HepG2 (cell line): Measurements from ENCODE around the gene NSMF. TPM values are rescaled to one million over a fixed set of nuclear protein-coding genes. Genes with fewer than 3 reads are reported as not detected.
A peak's percentile ranks its signal among the peaks of the same experiment; 100 is the strongest.

Experiments
- AKAP8 ChIP-seq: sonication (generic); formaldehyde crosslinking; IDR thresholded peaks from 2 replicates; pipeline ENCODE4 v1.5.1; 2020; ENCODE audit warnings: mild to moderate bottlenecking, missing genetic modification reagents
- ARNTL ChIP-seq: sonication (generic); formaldehyde crosslinking; IDR thresholded peaks from 2 replicates; pipeline ENCODE4 v1.4.0; 2020; ENCODE audit warnings: mild to moderate bottlenecking, missing genetic modification reagents
- ATM ChIP-seq: fragments of 450-650 bp; IDR thresholded peaks from 2 replicates; pipeline ENCODE4 v1.7.1; 2017; ENCODE audit warnings: mild to moderate bottlenecking, borderline replicate concordance
- ELF3 ChIP-seq: IDR thresholded peaks from 2 replicates; pipeline ENCODE4 v1.6.1; 2016; ENCODE audit warnings: missing genetic modification reagents, missing compliant biosample characterization
- FOXK2 ChIP-seq: fragments of 450-650 bp; IDR thresholded peaks from 2 replicates; pipeline ENCODE4 v1.6.1; 2016
- HNF4A ChIP-seq: sonication (generic); formaldehyde crosslinking; IDR thresholded peaks from 2 replicates; pipeline ENCODE4 v1.4.0; 2020; ENCODE audit warnings: missing genetic modification reagents
- HNF4G ChIP-seq, 2 experiments: sonication (generic) in 1 of 2; formaldehyde crosslinking in 1 of 2; IDR thresholded peaks; 2 replicates each; pipeline versions ENCODE4 v1.4.0 to v1.6.1; 2011 to 2020; ENCODE audit warnings: borderline replicate concordance in 2 of 2, low read depth in 2 of 2, mild to moderate bottlenecking in 2 of 2, low read length in 1 of 2, missing genetic modification reagents in 1 of 2, moderate library complexity in 1 of 2
- HNRNPLL ChIP-seq: fragments of 200-400 bp; formaldehyde crosslinking; IDR thresholded peaks from 2 replicates; pipeline ENCODE4 v1.6.1; 2017; ENCODE audit warnings: mild to moderate bottlenecking, low read depth, low read length; ENCODE audit not compliant: poor library complexity, severe bottlenecking
- MYC ChIP-seq: sonication (generic); formaldehyde crosslinking; IDR thresholded peaks from 2 replicates; pipeline ENCODE4 v1.9.0; 2021; ENCODE audit warnings: missing genetic modification reagents, borderline replicate concordance
- NCOR1 ChIP-seq: fragments of 200-600 bp; sonication (generic); IDR thresholded peaks from 2 replicates; pipeline ENCODE4 v1.7.0; 2017; ENCODE audit warnings: antibody characterized with exemption, low read length, borderline replicate concordance
- NFKB2 ChIP-seq: sonication (generic); formaldehyde crosslinking; IDR thresholded peaks from 2 replicates; pipeline ENCODE4 v1.4.0; 2020; ENCODE audit warnings: missing genetic modification reagents, borderline replicate concordance
- PHF20 ChIP-seq: sonication (generic); formaldehyde crosslinking; IDR thresholded peaks from 2 replicates; pipeline ENCODE4 v1.5.0; 2020; ENCODE audit warnings: mild to moderate bottlenecking, missing genetic modification reagents
- SOX13 ChIP-seq, 3 experiments: fragments of 450-650 bp in 1 of 3; sonication (generic) in 1 of 3; formaldehyde crosslinking in 1 of 3; IDR thresholded peaks in 2 of 3; conservative IDR thresholded peaks in 1 of 3; 2 replicates each; pipeline versions ENCODE4 v1.5.0 to v1.6.1; 2016 to 2020; ENCODE audit warnings: antibody characterized with exemption in 1 of 3, mild to moderate bottlenecking in 1 of 3, missing compliant biosample characterization in 1 of 3, missing genetic modification reagents in 1 of 3, moderate library complexity in 1 of 3
- TAF1 ChIP-seq: sonication (generic); formaldehyde crosslinking; IDR thresholded peaks from 2 replicates; pipeline ENCODE4 v1.4.0; 2020; ENCODE audit warnings: missing genetic modification reagents
- TEAD3 ChIP-seq: optimal IDR thresholded peaks from 2 replicates; pipeline ENCODE3; 2016; ENCODE audit warnings: borderline replicate concordance
- TFE3 ChIP-seq: IDR thresholded peaks from 2 replicates; pipeline ENCODE4 v1.6.1; 2016
- TOPORS ChIP-seq: sonication (generic); formaldehyde crosslinking; IDR thresholded peaks from 2 replicates; pipeline ENCODE4 v1.8.0; 2023; ENCODE audit warnings: mild to moderate bottlenecking, missing genetic modification reagents
- TP53 ChIP-seq: sonication (generic); formaldehyde crosslinking; conservative IDR thresholded peaks from 2 replicates; pipeline ENCODE4 v1.4.0; 2020; ENCODE audit warnings: missing genetic modification reagents
- ZBTB7B ChIP-seq: sonication (generic); formaldehyde crosslinking; IDR thresholded peaks from 2 replicates; pipeline ENCODE4 v1.4.0; 2020; ENCODE audit warnings: missing genetic modification reagents
- ZNF274 ChIP-seq: sonication (generic); formaldehyde crosslinking; IDR thresholded peaks from 2 replicates; pipeline ENCODE4 v1.5.1; 2020; ENCODE audit warnings: mild to moderate bottlenecking, missing genetic modification reagents
- ZNF484 ChIP-seq: sonication (generic); formaldehyde crosslinking; IDR thresholded peaks from 2 replicates; pipeline ENCODE4 v1.5.1; 2020; ENCODE audit warnings: mild to moderate bottlenecking, low read depth, missing genetic modification reagents, borderline replicate concordance
- ZNF556 ChIP-seq: sonication (generic); formaldehyde crosslinking; IDR thresholded peaks from 2 replicates; pipeline ENCODE4 v1.4.0; 2020; ENCODE audit warnings: mild to moderate bottlenecking, missing genetic modification reagents, borderline replicate concordance
- ZNF644 ChIP-seq: IDR thresholded peaks from 2 replicates; pipeline ENCODE4 v1.6.1; 2016; ENCODE audit warnings: low read depth
- ZNF709 ChIP-seq: sonication (generic); formaldehyde crosslinking; IDR thresholded peaks from 2 replicates; pipeline ENCODE4 v1.5.0; 2020; ENCODE audit warnings: mild to moderate bottlenecking, missing genetic modification reagents
- ZNF777 ChIP-seq: sonication (generic); formaldehyde crosslinking; IDR thresholded peaks from 2 replicates; pipeline ENCODE4 v1.4.0; 2020; ENCODE audit warnings: missing genetic modification reagents
- ZNF788 ChIP-seq: sonication (generic); formaldehyde crosslinking; IDR thresholded peaks from 2 replicates; pipeline ENCODE4 v1.5.0; 2020; ENCODE audit warnings: mild to moderate bottlenecking, missing genetic modification reagents, borderline replicate concordance
- polyA plus RNA-seq, 8 experiments: library from polyadenylated mRNA; depleted of rRNA in 3 of 8; stranded (reverse) in 7 of 8; unstranded in 1 of 8; fragments of >200 nt; fragmentation: Illumina TruSeq in 4 of 8; extraction: Trizol in 4 of 8; gene quantifications; 2 replicates each; pipeline versions ENCODE4 v1.2.1 to v1.2.3, GENCODE V29; 2011 to 2016; ENCODE audit warnings: low read depth in 4 of 8, missing spikeins in 1 of 8, mixed read lengths in 1 of 8; ENCODE audit not compliant: insufficient read depth in 1 of 8
- total RNA-seq, 5 experiments: library from RNA; depleted of rRNA; stranded (reverse); fragments of >200 nt; fragmentation: Illumina TruSeq; extraction: Trizol; gene quantifications; 2 replicates each; pipeline ENCODE4 v1.2.3, GENCODE V29; 2016; ENCODE audit warnings: low read depth in 1 of 5

Gene NSMF
- total and polyA plus RNA-seq, 2 of the 13 experiments (the other 11 are each of a cell fraction or from before 2014, with no cell fraction given), result 44.3 to 183 TPM

- TF ChIP-seq TEAD3 (peak; percentile 33), NFKB2 (peak; percentile 57; the same call in 1 of the 2 replicates), TOPORS (CRISPR knock-in tag) (no peak), ZNF556 (CRISPR knock-in tag) (peak; percentile 36; the same call in 1 of the 2 replicates), NCOR1 (peak; percentile 87), HNRNPLL (peak; percentile 74), ARNTL (CRISPR knock-in tag) (peak; percentile 57), SOX13 (IDR thresholded peaks at IDR 0.05) (no peak), SOX13 (CRISPR knock-in tag; conservative IDR thresholded peaks at IDR 0.05 in 1 of 2, IDR thresholded peaks at IDR 0.05 in 1 of 2) (peak in 1 of 2 experiments; percentile 27; a peak in 1 of 4 replicates), ZNF274 (CRISPR knock-in tag) (no peak), TP53 (no peak), ATM (no peak), ZNF484 (CRISPR knock-in tag) (no peak), MYC (CRISPR knock-in tag) (peak; percentile 49; the same call in 1 of the 2 replicates), ZNF709 (peak; percentile 25; the same call in 1 of the 2 replicates), PHF20 (CRISPR knock-in tag) (0 out of 2 replicates have a peak, but pooled peaks have one; percentile 37), ZNF788 (CRISPR knock-in tag) (peak; percentile 22; the same call in 1 of the 2 replicates), AKAP8 (CRISPR knock-in tag) (0 out of 2 replicates have a peak, but pooled peaks have one; percentile 31), ELF3 (CRISPR knock-in tag) (0 out of 2 replicates have a peak, but pooled peaks have one; percentile 43), ZBTB7B (CRISPR knock-in tag) (peak; percentile 80), ZNF777 (CRISPR knock-in tag) (peak; percentile 95), FOXK2 (no peak), HNF4G (IDR thresholded peaks at IDR 0.05; ENCODE audit: borderline replicate concordance, low read depth, low read length) (peak; percentile 91), HNF4G (CRISPR knock-in tag; IDR thresholded peaks at IDR 0.05; ENCODE audit: borderline replicate concordance, low read depth) (peak; percentile 92; the same call in 1 of the 2 replicates), HNF4A (CRISPR knock-in tag) (peak; percentile 87), TAF1 (CRISPR knock-in tag) (peak; percentile 28; the same call in 1 of the 2 replicates), TFE3 (peak; percentile 76), ZNF644 (CRISPR knock-in tag) (no peak)
These were observed 17.7 kb downstream of the NSMF start, which contains the start of gene ENTPD8 (continued) for GRCh38 chr9:137441289-137441934.
